NB4 (cell line): Measurements from ENCODE around the gene CMTM3.

ENCODE experiments used
- CTCF ChIP-seq: IDR thresholded peaks from one replicate; pipeline ENCODE4 v1.5.1; 2012; ENCODE audit warnings: low read depth, low read length
- POLR2A ChIP-seq: IDR thresholded peaks from 2 replicates; pipeline ENCODE4 v1.6.1; 2011; ENCODE audit warnings: mild to moderate bottlenecking; ENCODE audit not compliant: insufficient read length; ENCODE audit errors: extremely low read depth

GRCh38 chr16:66561381-66562080 is 43.0 kb upstream of the CMTM3 start:
- no peak for TF ChIP-seq POLR2A
- TF ChIP-seq CTCF = no peak
